ENCODE measurements around the gene SHANK1.

- TF ChIP-seq CTCF (IDR thresholded peaks at IDR 0.05): no peak
- no peak for TF ChIP-seq POLR2A (IDR thresholded peaks at IDR 0.05)
These were observed 24.8 kb downstream of the SHANK1 start for GRCh38 chr19:50694815-50695145.

Measured in heart left ventricle (tissue), 13 donors.